Caco-2 (cell line): ENCODE results near the gene FOXO4. TPM values are rescaled to one million over a fixed set of nuclear protein-coding genes. Genes with fewer than 3 reads are reported as not detected.
A peak's percentile ranks its signal among the peaks of the same experiment; 100 is the strongest.
"Not testable (repeated sequence)": the region's sequence is repeated elsewhere in the genome, so short reads cannot be mapped to it uniquely, and the experiment has no call there.

Experiments
- Bru-seq: library from RNA; stranded (reverse); fragments of 400-500 nt; gene quantifications from one replicate; lab custom pipeline; 2021; lab: Mats Ljungman, UMichigan
- BruChase-seq, 2 experiments: library from RNA; stranded (reverse); fragments of 400-500 nt; gene quantifications; one replicate each; lab custom pipeline; 2021; lab: Mats Ljungman, UMichigan
- BruUV-seq: library from RNA; stranded (reverse); fragments of 400-500 nt; replicated peaks from 2 replicates; lab custom pipeline; 2021; lab: Mats Ljungman, UMichigan
- CTCF ChIA-PET: fragments of 300-600 bp; sonication (Branson Sonifier 250); formaldehyde crosslinking; loops from one replicate; lab custom pipeline; 2022; ENCODE audit warnings: antibody characterized with exemption; lab: Charles Lee
- POLR2A ChIA-PET: fragments of 300-600 bp; sonication (Branson Sonifier 250); formaldehyde crosslinking; loops from one replicate; lab custom pipeline; 2022; ENCODE audit warnings: antibody characterized with exemption; lab: Charles Lee
- DNase-seq, 2 experiments: peaks; one replicate each; pipeline versions ENCODE4 v3.0.0 to v3.0.0-alpha.2; 2020 to 2022
- H3K27me3 ChIP-seq: replicated peaks from 2 replicates; pipeline ENCODE4 v1.6.0; 2011; ENCODE audit warnings: low read length; ENCODE audit not compliant: control insufficient read depth, insufficient read depth
- H3K36me3 ChIP-seq: 2 replicates; pipeline ENCODE4 v1.5.1; 2011; ENCODE audit warnings: low read length; ENCODE audit not compliant: control insufficient read depth, insufficient read depth
- H3K4me1 ChIP-seq: fragments of 250-450 bp; sonication (Bioruptor Pico); 2 replicates; pipeline ENCODE4 v1.5.1; 2020; ENCODE audit warnings: mild to moderate bottlenecking
- H3K4me3 ChIP-seq: 2 replicates; pipeline ENCODE4 v1.5.1; 2011; ENCODE audit warnings: low read depth, mild to moderate bottlenecking, control low read depth, low read length
- H3K9me3 ChIP-seq: fragments of 250-450 bp; sonication (Bioruptor Pico); 2 replicates; pipeline ENCODE4 v1.5.1; 2020; ENCODE audit warnings: mild to moderate bottlenecking, moderate library complexity
- H3K27ac Mint-ChIP-seq: one replicate; pipeline ENCODE4 v1.8.0; 2022; ENCODE audit warnings: mixed read lengths; ENCODE audit not compliant: unreplicated experiment
- H3K27me3 Mint-ChIP-seq: one replicate; pipeline ENCODE4 v1.8.0; 2022; ENCODE audit warnings: mixed read lengths; ENCODE audit not compliant: insufficient read depth, unreplicated experiment
- H3K36me3 Mint-ChIP-seq: one replicate; pipeline ENCODE4 v1.8.0; 2022; ENCODE audit warnings: mild to moderate bottlenecking, mixed read lengths; ENCODE audit not compliant: insufficient read depth, unreplicated experiment
- H3K4me1 Mint-ChIP-seq: one replicate; pipeline ENCODE4 v1.8.0; 2022; ENCODE audit warnings: low read depth, mixed read lengths; ENCODE audit not compliant: unreplicated experiment
- H3K4me3 Mint-ChIP-seq: one replicate; pipeline ENCODE4 v1.8.0; 2022; ENCODE audit warnings: mild to moderate bottlenecking, moderate library complexity, mixed read lengths; ENCODE audit not compliant: unreplicated experiment
- H3K9me3 Mint-ChIP-seq: one replicate; pipeline ENCODE4 v1.8.0; 2022; ENCODE audit warnings: mixed read lengths; ENCODE audit not compliant: unreplicated experiment
- intact Hi-C: fragments of 100-400 bp; cut with micrococcal nuclease; formaldehyde crosslinking; loops from one replicate; pipeline ENCODE4 v1.10.0; 2022; ENCODE audit not compliant: unreplicated experiment
- long read RNA-seq: library from polyadenylated mRNA; stranded (forward); transcript quantifications from one replicate; pipeline ENCODE4 v2.0.0, GENCODE V29; 2022
- total RNA-seq: library from RNA; stranded (reverse); gene quantifications from 2 replicates; pipeline ENCODE4 v1.2.3, GENCODE V29; 2022
- TF ChIP-seq, protein P1 (sequence below), 2 experiments: fragments of 200-600 bp in 1 of 2; IDR thresholded peaks; 1 replicate in 1 of 2; 2 replicates in 1 of 2; pipeline versions ENCODE4 v1.5.1 to v1.8.0; 2011 to 2022; ENCODE audit warnings: antibody characterized with exemption in 1 of 2, control low read depth in 1 of 2, inconsistent platforms in 1 of 2, low read depth in 1 of 2, low read length in 1 of 2, mild to moderate bottlenecking in 1 of 2, moderate library complexity in 1 of 2; ENCODE audit not compliant: insufficient read depth in 1 of 2, severe bottlenecking in 1 of 2, unreplicated experiment in 1 of 2

FOXO4 gene
- total RNA-seq = 13.7 and 17.4 TPM in 2 replicates
- Bru-seq, nascent RNA = percentile 46 among the genes with signal in this experiment
- percentile 59 among the genes with signal in this experiment for BruChase-seq, experiment 1, labeled RNA remaining after a 2-hour chase
- BruChase-seq, experiment 2, labeled RNA remaining after a 6-hour chase = percentile 68 among the genes with signal in this experiment
- long read RNA-seq, partial matches to known transcripts = 0 of 4 reads
- long read RNA-seq, other reads (novel, unspliced or antisense) = 4 of 4 reads

GRCh38 chrX:71095555-71095980, at the start of gene FOXO4:
Gene FOXO4 (plus strand): TSS chrX:71095851. CDS start chrX:71096529, 678 bp downstream.
- Histone ChIP-seq H3K9me3 (no peaks in the 10 kb centered on the region), H3K4me3 (peak within 1 kb of the TSS; percentile 66), H3K27me3 (no peaks in the 10 kb centered on the region), H3K4me1 (no peaks in the 10 kb centered on the region), H3K36me3 (no peaks in the 10 kb centered on the region)
- H3K27me3 Mint-ChIP-seq = no peaks in the 10 kb centered on the region
- H3K9me3 Mint-ChIP-seq = no peaks in the 10 kb centered on the region
- peak within 1 kb of the TSS; percentile 91 for H3K4me3 Mint-ChIP-seq
- DNase-seq = peak; percentile 87 to 88
- H3K4me1 Mint-ChIP-seq = no peaks in the 10 kb centered on the region
- ChIA-PET CTCF (interaction anchor here (0.9 kb wide), 1 partner anchor 28 kb away, joined by 3 read pairs; the partner anchor contains the start of gene SNX12), POLR2A (no interaction called here)
- TF ChIP-seq, protein P1, sequence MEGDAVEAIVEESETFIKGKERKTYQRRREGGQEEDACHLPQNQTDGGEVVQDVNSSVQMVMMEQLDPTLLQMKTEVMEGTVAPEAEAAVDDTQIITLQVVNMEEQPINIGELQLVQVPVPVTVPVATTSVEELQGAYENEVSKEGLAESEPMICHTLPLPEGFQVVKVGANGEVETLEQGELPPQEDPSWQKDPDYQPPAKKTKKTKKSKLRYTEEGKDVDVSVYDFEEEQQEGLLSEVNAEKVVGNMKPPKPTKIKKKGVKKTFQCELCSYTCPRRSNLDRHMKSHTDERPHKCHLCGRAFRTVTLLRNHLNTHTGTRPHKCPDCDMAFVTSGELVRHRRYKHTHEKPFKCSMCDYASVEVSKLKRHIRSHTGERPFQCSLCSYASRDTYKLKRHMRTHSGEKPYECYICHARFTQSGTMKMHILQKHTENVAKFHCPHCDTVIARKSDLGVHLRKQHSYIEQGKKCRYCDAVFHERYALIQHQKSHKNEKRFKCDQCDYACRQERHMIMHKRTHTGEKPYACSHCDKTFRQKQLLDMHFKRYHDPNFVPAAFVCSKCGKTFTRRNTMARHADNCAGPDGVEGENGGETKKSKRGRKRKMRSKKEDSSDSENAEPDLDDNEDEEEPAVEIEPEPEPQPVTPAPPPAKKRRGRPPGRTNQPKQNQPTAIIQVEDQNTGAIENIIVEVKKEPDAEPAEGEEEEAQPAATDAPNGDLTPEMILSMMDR (IDR thresholded peaks at IDR 0.05; ENCODE audit: insufficient read depth in 1 of 2, low read depth in 1 of 2, low read length in 1 of 2, severe bottlenecking in 1 of 2, unreplicated experiment in 1 of 2) = no peak
- intact Hi-C loops = loop anchor here (10.0 kb wide), 1 partner anchor 101 kb away; no protein-coding TSS in a partner anchor
- BruUV-seq = no TSS peak
- H3K36me3 Mint-ChIP-seq = no peaks in the 10 kb centered on the region
- H3K27ac Mint-ChIP-seq = peak within 1 kb of the TSS; percentile 57

DNA sequence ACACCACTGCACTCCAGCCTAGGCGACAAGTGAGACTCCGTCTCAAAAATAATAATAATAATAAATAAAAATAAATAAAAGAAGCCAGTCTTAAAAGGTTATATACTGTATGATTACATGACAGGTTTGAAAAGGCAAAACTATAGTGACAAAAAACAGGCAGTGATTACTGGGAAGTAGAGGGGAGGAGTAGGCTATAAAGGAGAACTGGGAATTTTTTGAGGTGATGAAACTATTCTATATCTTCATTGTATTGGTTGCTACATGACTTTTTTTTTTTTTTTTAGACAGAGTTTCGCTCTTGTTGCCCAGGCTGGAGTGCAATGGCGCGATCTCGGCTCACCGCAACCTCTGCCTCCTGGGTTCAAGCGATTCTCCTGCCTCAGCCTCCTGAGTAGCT, 47.8 kb upstream of the FOXO4 start:
- H3K9me3 Mint-ChIP-seq, H3K36me3 ChIP-seq, H3K4me1 Mint-ChIP-seq, H3K27ac Mint-ChIP-seq, H3K4me1 ChIP-seq, H3K4me3 Mint-ChIP-seq, BruUV-seq, H3K9me3 ChIP-seq, POLR2A ChIA-PET, H3K36me3 Mint-ChIP-seq, DNase-seq, intact Hi-C loops, H3K4me3 ChIP-seq, H3K27me3 ChIP-seq, H3K27me3 Mint-ChIP-seq, CTCF ChIA-PET: not testable (repeated sequence)

GRCh38 chrX:71052721-71053120, 42.9 kb upstream of the FOXO4 start:
- no peak overlapping the region for H3K4me3 Mint-ChIP-seq

More at GRCh38 chrX:71052721-71053120, 42.9 kb upstream of the FOXO4 start:
- DNase-seq = no peak
- H3K4me3 ChIP-seq = no peak overlapping the region
- POLR2A ChIA-PET = no interaction called here
- no peaks in the 10 kb centered on the region for H3K4me1 Mint-ChIP-seq
- TF ChIP-seq, protein P1 (IDR thresholded peaks at IDR 0.05; ENCODE audit: insufficient read depth in 1 of 2, low read depth in 1 of 2, low read length in 1 of 2, severe bottlenecking in 1 of 2, unreplicated experiment in 1 of 2) = no peak
- peaks cover 9% of the 10 kb centered on the region for H3K4me1 ChIP-seq
- no peak overlapping the region for H3K27ac Mint-ChIP-seq
- CTCF ChIA-PET = no interaction called here
- intact Hi-C loops = no loop called here
- no peaks in the 10 kb centered on the region for H3K9me3 ChIP-seq
- no peaks in the 10 kb centered on the region for H3K27me3 Mint-ChIP-seq
- H3K36me3 ChIP-seq = no peaks in the 10 kb centered on the region
- no peaks in the 10 kb centered on the region for H3K9me3 Mint-ChIP-seq
- H3K36me3 Mint-ChIP-seq = no peaks in the 10 kb centered on the region
- no TSS peak for BruUV-seq
- no peaks in the 10 kb centered on the region for H3K27me3 ChIP-seq
